GM12878 (cell line): Measurements from ENCODE around the gene DTX1. TPM values are rescaled to one million over a fixed set of nuclear protein-coding genes. Genes with fewer than 3 reads are reported as not detected.

Experiments
- CHD1 ChIP-seq: IDR thresholded peaks from 2 replicates; pipeline ENCODE4 v1.6.1; 2012; ENCODE audit warnings: low read depth, low read length, improper control_type of control experiment
- EED ChIP-seq: sonication (generic); IDR thresholded peaks from 2 replicates; pipeline ENCODE4 v1.6.1; 2016; ENCODE audit warnings: antibody characterized with exemption, low read depth
- HDAC2 ChIP-seq: fragments of 200-600 bp; sonication (generic); IDR thresholded peaks from 2 replicates; pipeline ENCODE4 v1.6.1; 2017
- HDAC6 ChIP-seq: fragments of 200-600 bp; sonication (generic); IDR thresholded peaks from one replicate; pipeline ENCODE4 v1.8.0; 2017; ENCODE audit warnings: antibody characterized with exemption; ENCODE audit not compliant: unreplicated experiment
- MEF2A ChIP-seq: IDR thresholded peaks from 2 replicates; pipeline ENCODE4 v1.6.1; 2011; ENCODE audit warnings: low read depth, mild to moderate bottlenecking, low read length, moderate library complexity; ENCODE audit not compliant: insufficient read depth
- NFXL1 ChIP-seq: fragments of 450-650 bp; IDR thresholded peaks from 2 replicates; pipeline ENCODE4 v1.6.1; 2017; ENCODE audit warnings: antibody characterized with exemption, mild to moderate bottlenecking, borderline replicate concordance
- NR2C2 ChIP-seq: IDR thresholded peaks from 2 replicates; pipeline ENCODE4 v1.6.1; 2011; ENCODE audit warnings: borderline replicate concordance, low read depth; ENCODE audit not compliant: control insufficient read depth, insufficient read length
- PML ChIP-seq: IDR thresholded peaks from 2 replicates; pipeline ENCODE4 v1.6.1; 2012; ENCODE audit warnings: low read length, inconsistent platforms
- RB1 ChIP-seq: fragments of 450-650 bp; formaldehyde crosslinking; IDR thresholded peaks from 2 replicates; pipeline ENCODE4 v1.6.1; 2017; ENCODE audit warnings: mild to moderate bottlenecking, borderline replicate concordance
- RELA ChIP-seq: fragments of 450-650 bp; IDR thresholded peaks from 2 replicates; pipeline ENCODE4 v1.8.0; 2014; ENCODE audit warnings: borderline replicate concordance; ENCODE audit not compliant: partially characterized antibody
- RUNX3 ChIP-seq: IDR thresholded peaks from 2 replicates; pipeline ENCODE4 v1.6.1; 2012; ENCODE audit warnings: low read length, inconsistent platforms
- TBL1XR1 ChIP-seq: IDR thresholded peaks from 2 replicates; pipeline ENCODE4 v1.6.1; 2012; ENCODE audit warnings: low read depth, low read length, improper control_type of control experiment
- ZBTB33 ChIP-seq: fragments of 450-650 bp; IDR thresholded peaks from 2 replicates; pipeline ENCODE4 v1.6.1; 2017; ENCODE audit warnings: mild to moderate bottlenecking
- polyA plus RNA-seq, 11 experiments: library from polyadenylated mRNA; depleted of rRNA in 4 of 11; unstranded in 6 of 11; stranded (reverse) in 5 of 11; fragments of >200 nt; fragmentation: Nextera tagmentation in 4 of 11; fragmentation: Illumina TruSeq in 1 of 11; extraction: Ambion mirVana in 4 of 11; extraction: Trizol in 1 of 11; gene quantifications; 1 replicate in 1 of 11; 2 replicates in 10 of 11; pipeline versions ENCODE4 v1.2.1 to v1.2.3, GENCODE V29; 2011 to 2016; ENCODE audit warnings: inconsistent platforms in 2 of 11, missing spikeins in 2 of 11, low read depth in 1 of 11
- total RNA-seq, 4 experiments: library from RNA; depleted of rRNA in 3 of 4; stranded (reverse); fragments of >200 nt in 3 of 4; fragmentation: Illumina TruSeq in 1 of 4; extraction: Trizol in 1 of 4; gene quantifications; 2 replicates each; pipeline versions ENCODE4 v1.2.1 to v1.2.3, GENCODE V29; 2013 to 2021
- TF ChIP-seq, protein P1 (sequence below): IDR thresholded peaks from 2 replicates; pipeline ENCODE4 v1.6.1; 2012; ENCODE audit warnings: improper control_type of control experiment, low read depth, low read length; ENCODE audit not compliant: insufficient replicate concordance
- TF ChIP-seq, protein P2 (sequence below): IDR thresholded peaks from 2 replicates; pipeline ENCODE4 v1.6.1; 2012; ENCODE audit warnings: low read length, inconsistent platforms

The DTX1 gene
- total and polyA plus RNA-seq, 10 of the 15 experiments (the other 5 are each of a cell fraction or from before 2014, with no cell fraction given) = 0.09 to 2.8 (median 0.66) TPM

DNA sequence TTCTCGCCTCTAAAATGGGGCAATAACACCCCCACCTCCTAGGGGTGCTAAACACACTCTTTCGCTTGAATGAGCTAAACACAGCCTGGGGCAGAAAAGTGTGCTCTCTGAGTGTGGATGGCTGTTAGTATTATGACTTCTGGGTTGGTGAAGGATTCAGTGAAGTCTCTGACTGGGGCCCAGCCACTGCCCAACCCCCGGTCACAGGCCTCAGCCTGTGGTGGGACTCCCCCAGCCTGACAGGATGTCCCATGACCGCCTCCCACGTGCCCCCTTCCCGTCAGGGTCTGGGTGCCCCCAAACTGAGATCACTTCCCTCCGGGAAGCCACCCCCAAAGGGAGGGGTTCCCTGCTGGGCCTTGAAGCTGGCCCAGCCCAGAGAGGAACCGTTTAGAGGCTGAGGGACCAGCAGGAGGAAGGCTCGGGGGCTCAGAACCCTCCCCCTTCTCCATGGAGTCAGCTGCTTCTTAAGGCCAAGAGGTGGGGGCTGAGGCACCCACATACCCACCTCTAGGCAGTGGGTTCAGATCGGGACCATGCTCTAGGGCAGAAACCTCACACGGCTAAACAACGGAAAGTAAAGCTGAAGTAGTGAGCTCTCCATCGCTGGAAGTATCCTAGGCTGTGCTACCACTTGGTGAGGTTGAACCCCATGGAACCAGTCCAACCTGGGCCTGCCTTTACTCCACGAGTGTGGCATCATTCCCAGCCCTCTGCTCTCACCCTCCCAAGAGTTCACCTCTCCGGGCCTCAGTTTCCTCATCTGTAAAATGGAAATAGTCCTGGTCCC lies 13.8 kb downstream of the DTX1 start (continued):
- TF ChIP-seq, protein P1, sequence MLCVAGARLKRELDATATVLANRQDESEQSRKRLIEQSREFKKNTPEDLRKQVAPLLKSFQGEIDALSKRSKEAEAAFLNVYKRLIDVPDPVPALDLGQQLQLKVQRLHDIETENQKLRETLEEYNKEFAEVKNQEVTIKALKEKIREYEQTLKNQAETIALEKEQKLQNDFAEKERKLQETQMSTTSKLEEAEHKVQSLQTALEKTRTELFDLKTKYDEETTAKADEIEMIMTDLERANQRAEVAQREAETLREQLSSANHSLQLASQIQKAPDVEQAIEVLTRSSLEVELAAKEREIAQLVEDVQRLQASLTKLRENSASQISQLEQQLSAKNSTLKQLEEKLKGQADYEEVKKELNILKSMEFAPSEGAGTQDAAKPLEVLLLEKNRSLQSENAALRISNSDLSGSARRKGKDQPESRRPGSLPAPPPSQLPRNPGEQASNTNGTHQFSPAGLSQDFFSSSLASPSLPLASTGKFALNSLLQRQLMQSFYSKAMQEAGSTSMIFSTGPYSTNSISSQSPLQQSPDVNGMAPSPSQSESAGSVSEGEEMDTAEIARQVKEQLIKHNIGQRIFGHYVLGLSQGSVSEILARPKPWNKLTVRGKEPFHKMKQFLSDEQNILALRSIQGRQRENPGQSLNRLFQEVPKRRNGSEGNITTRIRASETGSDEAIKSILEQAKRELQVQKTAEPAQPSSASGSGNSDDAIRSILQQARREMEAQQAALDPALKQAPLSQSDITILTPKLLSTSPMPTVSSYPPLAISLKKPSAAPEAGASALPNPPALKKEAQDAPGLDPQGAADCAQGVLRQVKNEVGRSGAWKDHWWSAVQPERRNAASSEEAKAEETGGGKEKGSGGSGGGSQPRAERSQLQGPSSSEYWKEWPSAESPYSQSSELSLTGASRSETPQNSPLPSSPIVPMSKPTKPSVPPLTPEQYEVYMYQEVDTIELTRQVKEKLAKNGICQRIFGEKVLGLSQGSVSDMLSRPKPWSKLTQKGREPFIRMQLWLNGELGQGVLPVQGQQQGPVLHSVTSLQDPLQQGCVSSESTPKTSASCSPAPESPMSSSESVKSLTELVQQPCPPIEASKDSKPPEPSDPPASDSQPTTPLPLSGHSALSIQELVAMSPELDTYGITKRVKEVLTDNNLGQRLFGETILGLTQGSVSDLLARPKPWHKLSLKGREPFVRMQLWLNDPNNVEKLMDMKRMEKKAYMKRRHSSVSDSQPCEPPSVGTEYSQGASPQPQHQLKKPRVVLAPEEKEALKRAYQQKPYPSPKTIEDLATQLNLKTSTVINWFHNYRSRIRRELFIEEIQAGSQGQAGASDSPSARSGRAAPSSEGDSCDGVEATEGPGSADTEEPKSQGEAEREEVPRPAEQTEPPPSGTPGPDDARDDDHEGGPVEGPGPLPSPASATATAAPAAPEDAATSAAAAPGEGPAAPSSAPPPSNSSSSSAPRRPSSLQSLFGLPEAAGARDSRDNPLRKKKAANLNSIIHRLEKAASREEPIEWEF = no peak
- no peak for TF ChIP-seq PML
- peak; percentile 80 for TF ChIP-seq RUNX3
- TF ChIP-seq HDAC6 = no peak
- TF ChIP-seq, protein P2, sequence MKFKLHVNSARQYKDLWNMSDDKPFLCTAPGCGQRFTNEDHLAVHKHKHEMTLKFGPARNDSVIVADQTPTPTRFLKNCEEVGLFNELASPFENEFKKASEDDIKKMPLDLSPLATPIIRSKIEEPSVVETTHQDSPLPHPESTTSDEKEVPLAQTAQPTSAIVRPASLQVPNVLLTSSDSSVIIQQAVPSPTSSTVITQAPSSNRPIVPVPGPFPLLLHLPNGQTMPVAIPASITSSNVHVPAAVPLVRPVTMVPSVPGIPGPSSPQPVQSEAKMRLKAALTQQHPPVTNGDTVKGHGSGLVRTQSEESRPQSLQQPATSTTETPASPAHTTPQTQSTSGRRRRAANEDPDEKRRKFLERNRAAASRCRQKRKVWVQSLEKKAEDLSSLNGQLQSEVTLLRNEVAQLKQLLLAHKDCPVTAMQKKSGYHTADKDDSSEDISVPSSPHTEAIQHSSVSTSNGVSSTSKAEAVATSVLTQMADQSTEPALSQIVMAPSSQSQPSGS = peak; percentile 35; the same call in 1 of the 2 replicates
- TF ChIP-seq CHD1 = no peak; the same call in 1 of the 2 replicates
- TF ChIP-seq MEF2A = peak; percentile 51; the same call in 1 of the 2 replicates
- peak; percentile 64; the same call in 1 of the 2 replicates for TF ChIP-seq EED
- TF ChIP-seq RELA = peak; percentile 25
- no peak for TF ChIP-seq NFXL1
- no peak for TF ChIP-seq ZBTB33
- no peak for TF ChIP-seq RB1
- peak; percentile 94 for TF ChIP-seq TBL1XR1
- peak; percentile 82 for TF ChIP-seq HDAC2
- no peak for TF ChIP-seq NR2C2
